MCF 10A (cell line): ENCODE results near the gene TBK1. TPM values are rescaled to one million over a fixed set of nuclear protein-coding genes. Genes with fewer than 3 reads are reported as not detected.
"Not testable (repeated sequence)": the region's sequence is repeated elsewhere in the genome, so short reads cannot be mapped to it uniquely, and the experiment has no call there.

ENCODE experiments used
- BruUV-seq: library from RNA; stranded (reverse); fragments of 400-500 nt; replicated peaks from 2 replicates; lab custom pipeline; 2021; lab: Mats Ljungman, UMichigan
- CTCF ChIA-PET: fragments of 300-600 bp; sonication (Branson Sonifier 250); formaldehyde crosslinking; extraction: SDS; loops from one replicate; lab custom pipeline; 2021; ENCODE audit warnings: antibody characterized with exemption, inconsistent platforms; lab: Yijun Ruan, JAX
- POLR2A ChIA-PET: fragments of 300-600, 350-650 bp; sonication (Branson Sonifier 250); formaldehyde crosslinking; extraction: SDS; loops from one replicate; lab custom pipeline; 2020; ENCODE audit warnings: antibody characterized with exemption, inconsistent platforms; lab: Yijun Ruan, JAX
- DNase-seq: peaks from one replicate; pipeline ENCODE4 v3.0.0-alpha.2; 2018; ENCODE audit not compliant: unreplicated experiment
- H3K27ac Mint-ChIP-seq: one replicate; pipeline ENCODE4 v1.8.0; 2022; ENCODE audit warnings: mild to moderate bottlenecking, low read depth, mixed read lengths; ENCODE audit not compliant: unreplicated experiment
- H3K27me3 Mint-ChIP-seq: one replicate; pipeline ENCODE4 v1.8.0; 2022; ENCODE audit warnings: mixed read lengths; ENCODE audit not compliant: insufficient read depth, unreplicated experiment
- H3K36me3 Mint-ChIP-seq: one replicate; pipeline ENCODE4 v1.8.0; 2022; ENCODE audit warnings: mild to moderate bottlenecking, moderate library complexity, mixed read lengths; ENCODE audit not compliant: insufficient read depth, unreplicated experiment
- H3K4me1 Mint-ChIP-seq: one replicate; pipeline ENCODE4 v1.8.0; 2022; ENCODE audit warnings: mixed read lengths; ENCODE audit not compliant: insufficient read depth, unreplicated experiment
- H3K4me3 Mint-ChIP-seq: one replicate; pipeline ENCODE4 v1.8.0; 2022; ENCODE audit warnings: mild to moderate bottlenecking, moderate library complexity, mixed read lengths; ENCODE audit not compliant: unreplicated experiment
- H3K9me3 Mint-ChIP-seq: one replicate; pipeline ENCODE4 v1.8.0; 2022; ENCODE audit warnings: mixed read lengths; ENCODE audit not compliant: unreplicated experiment
- CTCF ChIP-seq: fragments of 200-600 bp; IDR thresholded peaks from one replicate; pipeline ENCODE4 v1.8.0; 2022; ENCODE audit warnings: antibody characterized with exemption, mild to moderate bottlenecking; ENCODE audit not compliant: unreplicated experiment
- intact Hi-C: fragments of 100-400 bp; cut with micrococcal nuclease; formaldehyde crosslinking; loops from 2 replicates; pipeline ENCODE4 v1.14.1; 2022
- total RNA-seq: library from RNA; stranded (reverse); gene quantifications from 2 replicates; pipeline ENCODE4 v1.2.3, GENCODE V29; 2022

The TBK1 gene
- total RNA-seq, 1 experiment from 2014 or later: 23.0 TPM

DNA sequence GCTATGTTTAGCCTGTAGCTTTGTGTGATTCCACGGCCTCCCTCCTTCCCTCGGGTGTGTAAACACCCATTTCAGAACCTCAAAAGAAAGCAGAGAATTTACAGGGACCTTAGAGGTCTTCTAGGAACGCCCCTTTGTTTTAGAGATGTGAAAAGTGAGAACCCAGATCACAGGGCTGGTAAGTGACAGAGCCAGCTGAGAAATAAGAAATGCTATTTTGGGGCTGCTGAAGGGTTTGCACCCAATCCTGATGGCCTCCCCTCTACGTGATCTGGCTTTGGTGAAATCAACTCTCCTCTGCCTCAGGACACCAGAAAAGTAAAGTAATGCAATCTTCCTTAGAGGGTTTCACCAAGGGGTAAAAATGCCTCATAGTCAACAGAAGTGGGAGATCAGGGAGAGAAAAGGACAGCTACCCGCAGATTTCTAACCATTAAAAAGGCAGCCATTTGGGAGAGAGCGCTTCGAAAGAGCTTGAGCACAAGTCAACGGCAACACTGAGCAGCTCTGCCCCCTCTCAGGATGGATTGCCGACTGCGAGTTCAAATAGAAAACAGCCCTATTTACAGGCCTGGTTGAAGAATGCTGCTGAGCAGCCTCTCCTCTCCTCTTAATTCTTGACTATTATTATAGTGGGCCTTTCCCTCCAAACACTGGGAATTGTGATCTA lies 79.9 kb downstream of the TBK1 start:
- Mint-ChIP-seq H3K27ac (no peak overlapping the region), H3K36me3 (no peaks in the 10 kb centered on the region), H3K27me3 (no peaks in the 10 kb centered on the region), H3K4me3 (no peak overlapping the region), H3K4me1 (no peaks in the 10 kb centered on the region), H3K9me3 (no peaks in the 10 kb centered on the region)
- ChIA-PET CTCF (interaction anchor here (0.5 to 6.7 kb wide), 5 partner anchors 17 to 588 kb away, joined by 3 to 36 read pairs (median 5); no protein-coding TSS in a partner anchor), POLR2A (interaction anchor here (0.7 kb wide), 1 partner anchor 1746 kb away, joined by 4 read pairs; no protein-coding TSS in a partner anchor)
- no peak for DNase-seq
- no peak for TF ChIP-seq CTCF
- BruUV-seq: no TSS peak
- intact Hi-C loops: no loop called here

- DNase-seq: no peak
- H3K4me3 Mint-ChIP-seq: no peak overlapping the region
- no peak overlapping the region for H3K27ac Mint-ChIP-seq
- ChIA-PET CTCF (interaction anchor here (0.7 to 6.7 kb wide), 2 partner anchors 16 to 174 kb away, joined by 4 to 36 read pairs; no protein-coding TSS in a partner anchor), POLR2A (interaction anchor here (0.6 kb wide), 2 partner anchors 11 to 124 kb away, joined by 3 to 4 read pairs; no protein-coding TSS in a partner anchor)
- H3K4me1 Mint-ChIP-seq: no peaks in the 10 kb centered on the region
- BruUV-seq: no TSS peak
- TF ChIP-seq CTCF: no peak
- H3K27me3 Mint-ChIP-seq: no peaks in the 10 kb centered on the region
- H3K9me3 Mint-ChIP-seq: no peaks in the 10 kb centered on the region
- H3K36me3 Mint-ChIP-seq: no peaks in the 10 kb centered on the region
- intact Hi-C loops: no loop called here
Measured at GRCh38 chr12:64532734-64533351, 80.9 kb downstream of the TBK1 start.

DNA sequence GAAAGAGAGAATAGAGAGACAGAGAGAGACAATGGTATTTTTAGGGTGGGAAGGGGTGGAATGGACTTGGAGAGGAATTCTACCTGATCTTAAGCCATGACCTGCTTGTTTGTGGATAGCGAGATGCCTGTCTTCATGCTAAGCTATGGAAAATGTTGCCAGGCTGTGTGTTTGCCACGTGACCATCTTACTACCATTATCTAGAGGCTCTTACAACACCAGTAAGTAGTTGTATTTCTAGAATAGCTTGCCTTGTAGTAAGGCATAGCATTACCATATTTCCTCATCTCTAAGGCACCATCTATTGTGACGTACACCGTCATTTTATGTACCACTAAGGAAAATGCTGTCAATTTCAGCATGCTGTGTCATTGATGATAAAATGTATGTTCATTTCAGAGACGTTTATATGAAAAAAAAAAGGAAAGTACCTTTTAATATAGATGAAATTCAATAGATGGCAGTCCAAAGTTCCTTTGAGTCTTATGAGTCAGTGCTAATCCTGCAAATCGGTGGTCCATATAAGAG lies 82.8 kb downstream of the TBK1 start:
- Mint-ChIP-seq H3K9me3 (no peaks in the 10 kb centered on the region), H3K4me1 (no peaks in the 10 kb centered on the region), H3K4me3 (no peak overlapping the region), H3K27me3 (no peaks in the 10 kb centered on the region), H3K36me3 (no peaks in the 10 kb centered on the region), H3K27ac (no peak overlapping the region)
- ChIA-PET CTCF (interaction anchor here (0.6 to 6.7 kb wide), 6 partner anchors 10 to 1443 kb away, joined by 3 to 36 read pairs (median 3); no protein-coding TSS in a partner anchor), POLR2A (interaction anchor here (1.4 kb wide), 1 partner anchor 15 kb away, joined by 5 read pairs; no protein-coding TSS in a partner anchor)
- DNase-seq: no peak
- no TSS peak for BruUV-seq
- TF ChIP-seq CTCF: no peak
- intact Hi-C loops: no loop called here

- no TSS peak for BruUV-seq
- TF ChIP-seq CTCF: no peak
- Mint-ChIP-seq H3K36me3 (no peaks in the 10 kb centered on the region), H3K27me3 (no peaks in the 10 kb centered on the region), H3K4me3 (no peak overlapping the region), H3K9me3 (no peaks in the 10 kb centered on the region), H3K27ac (no peak overlapping the region), H3K4me1 (no peaks in the 10 kb centered on the region)
- POLR2A ChIA-PET: interaction anchor here (1.5 kb wide), 1 partner anchor 9 kb away, joined by 3 read pairs; no protein-coding TSS in a partner anchor
- CTCF ChIA-PET: interaction anchor here (0.8 to 5.4 kb wide), 3 partner anchors 11 to 166 kb away, joined by 3 to 38 read pairs (median 3); no protein-coding TSS in a partner anchor
- intact Hi-C loops: no loop called here
- no peak for DNase-seq
Measured at GRCh38 chr12:64538121-64538520, 86.2 kb downstream of the TBK1 start.

DNA sequence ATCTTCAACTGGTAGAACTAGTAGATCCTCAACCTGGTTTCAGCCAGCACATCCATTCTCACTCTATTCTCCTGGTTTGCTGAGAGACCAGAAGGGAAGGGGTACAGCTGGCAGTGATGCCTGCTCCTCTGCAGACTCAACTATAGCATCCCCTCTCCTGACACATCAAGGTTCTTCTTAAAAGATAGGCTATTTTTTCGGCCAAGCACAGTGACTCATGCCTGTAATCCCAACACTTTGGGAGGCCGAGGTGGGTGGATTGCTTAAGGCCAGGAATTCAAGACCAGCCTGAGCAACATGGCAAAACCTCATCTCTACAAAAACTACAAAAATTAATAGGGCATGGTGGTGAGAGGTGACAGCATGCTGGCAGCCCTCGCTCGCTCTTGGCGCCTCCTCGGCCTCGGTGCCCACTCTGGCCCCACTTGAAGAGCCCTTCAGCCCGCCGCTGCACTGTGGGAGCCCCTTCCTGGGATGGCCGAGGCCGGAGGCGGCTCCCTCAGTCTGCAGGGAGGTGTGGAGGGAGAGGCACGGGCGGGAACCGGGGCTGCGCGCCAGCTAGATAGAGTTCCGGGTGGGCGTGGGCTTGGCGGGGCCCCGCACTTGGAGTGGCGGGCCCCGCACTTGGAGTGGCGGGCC lies 90.6 kb downstream of the TBK1 start:
- H3K36me3 Mint-ChIP-seq, H3K27me3 Mint-ChIP-seq, H3K9me3 Mint-ChIP-seq, H3K4me3 Mint-ChIP-seq, intact Hi-C loops, BruUV-seq, H3K27ac Mint-ChIP-seq, H3K4me1 Mint-ChIP-seq: not testable (repeated sequence)
- DNase-seq: peak; percentile 44
- ChIA-PET CTCF (interaction anchor here (1.2 kb wide), 2 partner anchors 64 to 154 kb away, joined by 3 to 4 read pairs; no protein-coding TSS in a partner anchor), POLR2A (interaction anchor here (0.7 kb wide), 1 partner anchor 163 kb away, joined by 3 read pairs; no protein-coding TSS in a partner anchor)
